CD8-positive, alpha-beta memory T cell (primary cell): ENCODE data around the gene SKAP2. TPM values are rescaled to one million over a fixed set of nuclear protein-coding genes. Genes with fewer than 3 reads are reported as not detected.

Experiments
- CTCF ChIA-PET: fragments of 350-600 bp; sonication (Branson Sonifier 250); formaldehyde crosslinking; loops from one replicate; lab custom pipeline; 2021; ENCODE audit warnings: antibody characterized with exemption; lab: Charles Lee
- POLR2A ChIA-PET: fragments of 350-600 bp; sonication (Branson Sonifier 250); formaldehyde crosslinking; loops from one replicate; lab custom pipeline; 2021; ENCODE audit warnings: antibody characterized with exemption; lab: Charles Lee
- DNase-seq, 5 donors: peaks; one replicate each; pipeline versions ENCODE4 v3.0.0 to v3.0.0-alpha.2; 2020 to 2022; ENCODE audit warnings: mixed read lengths in 1 of 5
- H3K27ac ChIP-seq: one replicate; pipeline ENCODE4 v1.7.0; 2013; ENCODE audit warnings: low read depth, mild to moderate bottlenecking, low read length, moderate library complexity
- H3K27me3 ChIP-seq: 2 replicates; pipeline ENCODE4 v1.7.0; 2013; ENCODE audit warnings: low read length, mild to moderate bottlenecking; ENCODE audit not compliant: insufficient read depth, poor library complexity, severe bottlenecking
- H3K36me3 ChIP-seq: 2 replicates; pipeline ENCODE4 v1.7.0; 2013; ENCODE audit warnings: mild to moderate bottlenecking, low read length, moderate library complexity; ENCODE audit not compliant: insufficient read depth
- H3K4me1 ChIP-seq: 2 replicates; pipeline ENCODE4 v1.7.0; 2013; ENCODE audit warnings: mild to moderate bottlenecking, low read length, moderate library complexity; ENCODE audit not compliant: insufficient read depth
- H3K4me3 ChIP-seq: 2 replicates; pipeline ENCODE4 v1.7.0; 2013; ENCODE audit warnings: mild to moderate bottlenecking, low read length
- H3K9me3 ChIP-seq: 2 replicates; pipeline ENCODE4 v1.7.0; 2013; ENCODE audit warnings: mild to moderate bottlenecking, low read length
- H3K27ac Mint-ChIP-seq, 8 donors: one replicate each; pipeline ENCODE4 v1.8.0; 2020 to 2021; ENCODE audit warnings: mixed read lengths in 8 of 8, mild to moderate bottlenecking in 6 of 8, inconsistent platforms in 3 of 8, moderate library complexity in 3 of 8
- H3K27me3 Mint-ChIP-seq, 2 donors: one replicate each; pipeline ENCODE4 v1.8.0; 2020 to 2021; ENCODE audit warnings: mixed read lengths in 2 of 2, mild to moderate bottlenecking in 1 of 2, moderate library complexity in 1 of 2
- H3K36me3 Mint-ChIP-seq, 3 donors: one replicate each; pipeline ENCODE4 v1.8.0; 2020 to 2021; ENCODE audit warnings: mixed read lengths in 3 of 3, inconsistent platforms in 1 of 3, mild to moderate bottlenecking in 1 of 3
- H3K4me1 Mint-ChIP-seq, 3 donors: one replicate each; pipeline ENCODE4 v1.8.0; 2020 to 2021; ENCODE audit warnings: mixed read lengths in 3 of 3, inconsistent platforms in 1 of 3, mild to moderate bottlenecking in 1 of 3
- H3K4me3 Mint-ChIP-seq, 7 donors: one replicate each; pipeline ENCODE4 v1.8.0; 2020 to 2021; ENCODE audit warnings: mixed read lengths in 7 of 7, mild to moderate bottlenecking in 6 of 7, moderate library complexity in 4 of 7, inconsistent platforms in 2 of 7
- H3K9me3 Mint-ChIP-seq, 5 donors: one replicate each; pipeline ENCODE4 v1.8.0; 2020 to 2022; ENCODE audit warnings: mixed read lengths in 5 of 5, mild to moderate bottlenecking in 3 of 5, moderate library complexity in 2 of 5, inconsistent platforms in 1 of 5
- polyA plus RNA-seq: library from polyadenylated mRNA; unstranded; fragments of 300-500 nt; fragmentation: Illumina TruSeq; gene quantifications from one replicate; pipeline ENCODE4 v1.2.3, GENCODE V29; 2021
- total RNA-seq, 2 experiments: library from RNA; stranded (reverse); gene quantifications; one replicate each; pipeline ENCODE4 v1.2.3, GENCODE V29; 2021

The SKAP2 gene
- total and polyA plus RNA-seq, 3 experiments from 2014 or later, result 11.4 to 55.2 (median 13.2) TPM

DNA sequence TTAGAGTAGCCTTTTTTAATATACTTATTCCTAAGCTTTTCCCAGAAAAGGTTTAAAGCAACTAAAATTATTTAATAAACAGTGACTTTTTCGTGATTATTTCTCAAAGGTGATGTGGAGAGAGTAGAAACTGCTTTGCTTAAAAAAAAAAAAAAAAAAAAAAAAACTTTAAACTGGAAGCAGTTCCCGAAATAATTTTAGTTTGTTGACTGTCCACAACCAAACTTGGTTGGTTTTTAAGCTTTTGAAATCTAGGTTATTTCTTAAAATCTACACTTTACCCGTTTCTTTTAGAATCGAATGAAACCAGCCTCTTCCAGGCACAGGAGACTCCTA is 7.3 kb downstream of the SKAP2 start:
- CTCF ChIA-PET, result interaction anchor here (0.7 to 2.5 kb wide), 2 partner anchors 35 to 304 kb away, joined by 3 to 10 read pairs; no protein-coding TSS in a partner anchor
- POLR2A ChIA-PET, result interaction anchor here (0.6 to 0.7 kb wide), 3 partner anchors 8 to 274 kb away, joined by 5 to 11 read pairs (median 6); partner anchors contain the start of gene HOXA4
- Histone ChIP-seq H3K27me3 (peaks cover 4% of the 10 kb centered on the region), H3K4me3 (no peak overlapping the region), H3K27ac (no peak overlapping the region), H3K9me3 (no peaks in the 10 kb centered on the region), H3K4me1 (peaks cover 5% of the 10 kb centered on the region), H3K36me3 (no peaks in the 10 kb centered on the region)
- peaks cover 10 to 34% of the 10 kb centered on the region in 2 donors for H3K27me3 Mint-ChIP-seq
- DNase-seq, result no peak
- H3K36me3 Mint-ChIP-seq, result peaks cover 0 to 3% (median 1%) of the 10 kb centered on the region in 3 donors
- H3K4me1 Mint-ChIP-seq, result peaks cover 10 to 23% (median 14%) of the 10 kb centered on the region in 3 donors
- no peaks in the 10 kb centered on the region for H3K9me3 Mint-ChIP-seq
- peak overlapping the region in 1 of 8 donors; percentile 26 for H3K27ac Mint-ChIP-seq
- H3K4me3 Mint-ChIP-seq, result no peak overlapping the region

DNA sequence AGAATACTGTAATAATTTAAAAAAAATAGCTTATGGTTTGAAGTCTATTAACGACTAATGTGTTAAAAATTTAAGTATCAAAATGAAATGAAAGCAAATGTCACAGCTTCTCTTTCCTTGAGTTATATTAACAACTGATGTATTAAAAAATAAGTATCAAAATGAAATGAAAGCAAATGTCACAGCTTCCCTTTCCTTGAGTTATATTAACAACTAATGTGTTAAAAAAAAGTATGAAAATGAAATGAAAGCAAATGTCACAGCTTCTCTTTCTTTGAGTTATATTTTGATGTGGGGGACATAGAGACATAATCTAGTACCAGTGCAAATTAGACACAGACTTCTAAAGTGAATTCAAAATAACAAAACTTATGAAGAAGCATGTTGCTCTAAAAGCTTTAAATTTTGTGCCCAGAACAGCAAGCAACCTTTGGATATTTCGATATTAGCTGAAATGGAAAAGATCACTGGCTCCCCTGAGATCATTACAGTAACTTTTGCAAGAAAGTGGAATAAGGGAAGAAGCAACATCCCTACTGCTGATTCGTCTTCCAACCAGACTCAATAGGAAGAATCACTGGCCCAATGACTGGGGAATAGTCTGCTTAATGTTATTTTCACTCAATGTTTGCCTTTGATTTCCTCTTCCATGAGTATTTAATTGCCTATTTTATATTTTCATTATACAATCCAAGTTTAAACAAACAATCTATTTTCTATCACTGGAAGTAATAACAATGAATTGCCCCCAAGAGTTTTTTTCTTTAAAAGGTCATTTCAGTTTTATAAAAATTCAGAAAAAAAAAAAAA is 8.0 kb downstream of the SKAP2 start:
- H3K27ac ChIP-seq, result no peak overlapping the region
- H3K27ac Mint-ChIP-seq, result no peak overlapping the region
- H3K9me3 ChIP-seq, result no peaks in the 10 kb centered on the region
- peaks cover 0 to 3% (median 1%) of the 10 kb centered on the region in 3 donors for H3K36me3 Mint-ChIP-seq
- no peaks in the 10 kb centered on the region for H3K9me3 Mint-ChIP-seq
- H3K4me1 Mint-ChIP-seq, result peaks cover 8 to 23% (median 14%) of the 10 kb centered on the region in 3 donors
- no peaks in the 10 kb centered on the region for H3K36me3 ChIP-seq
- H3K4me1 ChIP-seq, result peaks cover 5% of the 10 kb centered on the region
- DNase-seq, result no peak
- ChIA-PET CTCF (interaction anchor here (1.4 to 2.5 kb wide), 2 partner anchors 295 to 304 kb away, joined by 4 to 10 read pairs; no protein-coding TSS in a partner anchor), POLR2A (interaction anchor here (0.7 kb wide), 2 partner anchors 9 to 274 kb away, joined by 6 to 11 read pairs; partner anchors contain the start of gene HOXA4)
- H3K4me3 ChIP-seq, result no peak overlapping the region
- peaks cover 4% of the 10 kb centered on the region for H3K27me3 ChIP-seq
- peaks cover 10 to 34% of the 10 kb centered on the region in 2 donors for H3K27me3 Mint-ChIP-seq
- H3K4me3 Mint-ChIP-seq, result no peak overlapping the region

DNA sequence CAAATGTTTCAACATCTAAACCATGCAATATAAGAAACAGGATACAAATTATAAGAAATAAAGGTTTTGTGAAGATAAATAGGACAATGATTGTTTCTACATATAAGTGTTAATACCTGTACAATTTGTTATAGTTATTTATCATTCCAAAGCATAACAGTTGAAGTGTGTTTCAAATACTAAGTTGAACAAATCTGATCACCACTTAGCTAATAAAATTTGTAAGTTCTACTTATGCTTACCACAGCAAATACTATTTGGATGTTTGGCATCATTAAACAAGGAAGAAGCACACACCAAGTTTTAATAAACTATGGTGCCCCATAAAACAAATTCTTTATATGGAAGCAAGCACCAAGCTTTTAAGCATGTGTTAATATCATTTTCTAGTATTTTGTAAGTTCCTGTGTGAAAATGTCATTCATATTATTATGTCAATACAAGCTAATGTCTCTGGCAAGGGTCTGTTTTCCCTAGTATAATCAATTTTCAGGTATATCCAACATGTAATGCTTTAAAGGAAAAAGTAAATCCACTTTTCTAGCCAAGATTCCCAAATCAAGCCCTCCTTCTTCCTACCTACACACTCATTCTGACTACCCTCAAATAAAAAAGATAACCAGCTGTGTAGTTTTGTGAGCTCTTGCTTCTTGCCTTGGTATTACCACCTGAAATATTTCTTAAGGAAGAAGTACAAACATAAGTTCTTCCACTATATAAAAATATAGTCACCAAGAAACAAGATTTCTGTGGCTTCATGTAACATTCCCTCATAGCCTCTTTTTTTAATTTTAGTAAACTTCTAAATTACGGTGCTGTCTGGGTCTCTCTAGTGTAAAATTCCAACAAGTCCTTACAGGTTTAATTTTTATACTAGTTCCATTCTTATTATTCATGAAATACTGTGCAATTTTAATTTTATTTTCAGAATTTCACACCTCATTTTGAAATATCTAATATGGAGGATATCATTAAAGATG is 9.2 kb downstream of the SKAP2 start:
- no peak overlapping the region for H3K27ac ChIP-seq
- CTCF ChIA-PET, result interaction anchor here (1.4 to 2.5 kb wide), 3 partner anchors 296 to 306 kb away, joined by 4 to 10 read pairs (median 6); no protein-coding TSS in a partner anchor
- Mint-ChIP-seq H3K4me1 (peaks cover 8 to 23% (median 14%) of the 10 kb centered on the region in 3 donors), H3K27me3 (peaks cover 12 to 34% of the 10 kb centered on the region in 2 donors), H3K9me3 (no peaks in the 10 kb centered on the region), H3K4me3 (no peak overlapping the region), H3K36me3 (peaks cover 0 to 5% (median 3%) of the 10 kb centered on the region in 3 donors), H3K27ac (no peak overlapping the region)
- no peaks in the 10 kb centered on the region for H3K9me3 ChIP-seq
- POLR2A ChIA-PET, result no interaction called here
- H3K4me3 ChIP-seq, result no peak overlapping the region
- peaks cover 4% of the 10 kb centered on the region for H3K27me3 ChIP-seq
- DNase-seq, result no peak
- peaks cover 5% of the 10 kb centered on the region for H3K4me1 ChIP-seq
- H3K36me3 ChIP-seq, result no peaks in the 10 kb centered on the region

DNA sequence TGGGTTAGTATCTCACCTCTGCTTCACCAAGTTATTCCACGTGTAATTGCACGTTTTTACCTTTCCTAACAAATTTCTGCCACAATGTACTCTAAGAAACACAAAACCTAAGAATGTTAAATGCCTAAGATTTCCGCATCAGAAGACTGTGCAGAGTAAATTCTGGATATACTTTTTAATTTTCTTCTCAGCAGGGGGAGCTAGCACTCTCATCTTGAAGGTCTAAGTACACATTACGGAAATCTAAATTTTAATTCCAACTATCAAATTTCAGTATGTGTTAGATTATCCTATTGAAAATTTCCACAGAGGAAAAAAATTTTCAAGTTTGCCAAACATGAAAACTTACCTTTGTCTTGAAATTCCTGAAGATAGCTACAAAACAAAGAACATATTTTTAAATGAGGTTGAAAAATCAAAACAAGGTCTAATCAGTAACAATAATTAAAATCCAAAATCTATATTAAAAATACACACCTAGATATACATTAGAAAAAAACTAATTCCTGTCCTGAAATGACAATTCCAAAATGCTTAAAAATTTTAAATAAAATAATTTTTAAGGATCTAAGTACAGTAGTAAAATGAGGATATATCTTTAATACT is 10.5 kb downstream of the SKAP2 start:
- no peak for DNase-seq
- H3K4me3 Mint-ChIP-seq, result no peak overlapping the region
- H3K27me3 ChIP-seq, result peaks cover 4% of the 10 kb centered on the region
- no peaks in the 10 kb centered on the region for H3K36me3 ChIP-seq
- peaks cover 2 to 7% (median 3%) of the 10 kb centered on the region in 3 donors for H3K36me3 Mint-ChIP-seq
- H3K27me3 Mint-ChIP-seq, result peaks cover 12 to 28% of the 10 kb centered on the region in 2 donors
- no peaks in the 10 kb centered on the region for H3K9me3 Mint-ChIP-seq
- H3K4me3 ChIP-seq, result no peak overlapping the region
- POLR2A ChIA-PET, result no interaction called here
- peaks cover 8 to 18% (median 11%) of the 10 kb centered on the region in 3 donors for H3K4me1 Mint-ChIP-seq
- H3K9me3 ChIP-seq, result no peaks in the 10 kb centered on the region
- no peak overlapping the region for H3K27ac Mint-ChIP-seq
- H3K4me1 ChIP-seq, result peaks cover 5% of the 10 kb centered on the region
- CTCF ChIA-PET, result interaction anchor here (1.3 to 2.8 kb wide), 3 partner anchors 302 to 307 kb away, joined by 4 to 14 read pairs (median 6); partner anchors contain the start of gene HOXA7
- no peak overlapping the region for H3K27ac ChIP-seq

- ChIA-PET POLR2A (no interaction called here), CTCF (no interaction called here)
- Histone ChIP-seq H3K9me3 (no peaks in the 10 kb centered on the region), H3K36me3 (no peaks in the 10 kb centered on the region), H3K4me1 (no peaks in the 10 kb centered on the region), H3K4me3 (no peak overlapping the region), H3K27me3 (no peaks in the 10 kb centered on the region), H3K27ac (no peak overlapping the region)
- Mint-ChIP-seq H3K4me3 (no peak overlapping the region), H3K9me3 (no peaks in the 10 kb centered on the region), H3K4me1 (no peaks in the 10 kb centered on the region), H3K36me3 (peaks cover 2 to 10% (median 7%) of the 10 kb centered on the region in 3 donors), H3K27me3 (peaks cover 1 to 2% of the 10 kb centered on the region in 2 donors), H3K27ac (no peak overlapping the region)
- DNase-seq, result no peak
These were observed 14.2 kb downstream of the SKAP2 start for GRCh38 chr7:26850193-26850651.

DNA sequence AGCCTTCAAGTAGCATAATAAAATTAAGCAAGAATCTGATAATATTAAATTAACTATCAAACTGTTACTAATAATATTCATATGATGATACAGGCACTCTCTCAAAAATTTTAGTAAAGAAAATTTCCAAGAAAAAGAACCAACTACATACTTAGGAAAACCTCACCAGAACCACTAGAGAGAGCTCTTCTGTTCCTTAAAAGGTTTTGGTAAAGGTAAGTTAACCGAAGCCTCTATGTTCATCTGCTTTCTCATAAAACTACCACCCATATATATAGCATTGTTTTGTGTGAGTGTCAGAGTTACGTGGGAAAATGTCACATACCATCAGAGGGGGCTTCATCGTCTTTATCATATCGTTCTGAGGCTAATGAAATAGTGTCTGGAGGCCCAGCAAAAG is 20.7 kb downstream of the SKAP2 start:
- no peaks in the 10 kb centered on the region for H3K9me3 Mint-ChIP-seq
- ChIA-PET CTCF (no interaction called here), POLR2A (interaction anchor here (0.6 kb wide), 1 partner anchor 119 kb away, joined by 5 read pairs; no protein-coding TSS in a partner anchor)
- DNase-seq, result no peak
- no peaks in the 10 kb centered on the region for H3K4me1 Mint-ChIP-seq
- no peaks in the 10 kb centered on the region for H3K36me3 ChIP-seq
- peaks cover 0 to 8% (median 4%) of the 10 kb centered on the region in 3 donors for H3K36me3 Mint-ChIP-seq
- no peaks in the 10 kb centered on the region for H3K4me1 ChIP-seq
- H3K27me3 Mint-ChIP-seq, result peaks cover 0 to 1% of the 10 kb centered on the region in 2 donors
- H3K27ac Mint-ChIP-seq, result no peak overlapping the region
- H3K4me3 Mint-ChIP-seq, result no peak overlapping the region
- H3K9me3 ChIP-seq, result no peaks in the 10 kb centered on the region
- no peak overlapping the region for H3K4me3 ChIP-seq
- no peaks in the 10 kb centered on the region for H3K27me3 ChIP-seq
- H3K27ac ChIP-seq, result no peak overlapping the region

DNA sequence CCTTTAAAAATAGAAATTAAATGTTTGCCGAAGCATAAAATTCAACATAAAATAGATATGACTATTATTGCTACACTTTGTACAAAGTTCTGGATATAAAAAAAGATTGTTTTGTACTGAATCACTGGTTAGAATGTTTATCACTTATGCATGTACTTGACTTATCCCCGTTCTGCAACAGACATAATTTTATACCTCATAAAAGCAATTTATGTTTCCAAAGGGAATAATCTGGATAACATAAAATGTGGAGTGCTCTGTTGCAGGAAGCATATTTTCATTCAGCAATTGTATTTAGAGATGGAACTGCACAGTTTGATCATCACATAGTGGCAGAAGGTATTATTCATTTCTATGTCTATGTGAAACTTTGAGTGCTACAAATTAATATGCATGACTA is 21.5 kb downstream of the SKAP2 start:
- Histone ChIP-seq H3K27me3 (no peaks in the 10 kb centered on the region), H3K4me1 (no peaks in the 10 kb centered on the region), H3K36me3 (no peaks in the 10 kb centered on the region), H3K27ac (no peak overlapping the region), H3K9me3 (no peaks in the 10 kb centered on the region), H3K4me3 (no peak overlapping the region)
- Mint-ChIP-seq H3K27ac (no peak overlapping the region), H3K9me3 (peaks cover 0 to 2% (median 0%) of the 10 kb centered on the region in 5 donors), H3K4me3 (no peak overlapping the region), H3K27me3 (peaks cover 0 to 1% of the 10 kb centered on the region in 2 donors), H3K4me1 (no peaks in the 10 kb centered on the region), H3K36me3 (peaks cover 0 to 12% (median 8%) of the 10 kb centered on the region in 3 donors)
- POLR2A ChIA-PET, result no interaction called here
- DNase-seq, result no peak
- CTCF ChIA-PET, result no interaction called here
